HG02885 (cell line): ENCODE results near the gene KRT77.
"Not testable (repeated sequence)": the region's sequence is repeated elsewhere in the genome, so short reads cannot be mapped to it uniquely, and the experiment has no call there.

Experiments
- ATAC-seq: cut with Tn5 transposase; IDR thresholded peaks from one replicate; pipeline ENCODE4 v1.9.1; 2021; ENCODE audit warnings: mild to moderate bottlenecking; ENCODE audit not compliant: unreplicated experiment, poor library complexity

KRT77 gene

GRCh38 chr12:52726451-52726850, 23.1 kb upstream of the KRT77 start:
- no peak for ATAC-seq

DNA sequence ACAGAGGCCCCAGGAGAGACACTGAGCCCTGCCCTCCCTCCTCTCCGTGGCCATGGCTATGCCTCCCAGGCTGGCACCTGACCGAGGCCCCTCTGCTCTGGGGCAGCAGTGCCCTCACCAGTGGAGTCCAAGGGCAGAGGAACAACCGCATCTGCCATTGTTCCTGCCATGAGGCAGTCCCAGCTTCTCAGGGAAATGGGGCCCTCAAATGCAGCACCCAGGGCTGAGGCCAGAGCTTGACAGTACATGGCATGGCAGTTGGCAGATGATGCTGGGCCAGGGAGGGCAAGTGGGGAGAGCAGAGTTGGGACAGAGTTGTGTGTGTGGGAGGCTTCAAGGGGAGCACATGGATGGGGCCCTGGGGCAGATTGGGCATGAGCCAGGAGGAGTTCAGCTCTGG, 21.1 kb upstream of the KRT77 start:
- ATAC-seq = no peak

DNA sequence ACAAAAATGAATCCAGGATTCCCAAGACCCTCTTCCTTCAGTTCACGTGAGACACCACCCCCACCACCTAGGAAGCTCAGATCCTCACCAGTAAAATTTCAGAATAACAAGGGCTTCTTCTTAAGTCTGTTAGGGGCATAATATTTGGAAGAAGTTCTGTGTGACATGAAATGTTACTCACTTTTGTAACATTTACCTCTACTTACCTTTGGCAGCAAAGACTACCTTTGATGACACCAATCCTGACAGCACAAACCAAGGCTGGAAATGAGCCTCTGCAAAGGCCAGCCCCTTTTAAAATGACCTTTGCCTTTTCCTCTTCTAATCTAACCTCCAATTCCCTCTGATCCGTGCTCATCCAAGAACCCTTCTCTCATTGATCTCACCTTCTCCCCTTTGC, 19.4 kb upstream of the KRT77 start:
- no peak for ATAC-seq

DNA sequence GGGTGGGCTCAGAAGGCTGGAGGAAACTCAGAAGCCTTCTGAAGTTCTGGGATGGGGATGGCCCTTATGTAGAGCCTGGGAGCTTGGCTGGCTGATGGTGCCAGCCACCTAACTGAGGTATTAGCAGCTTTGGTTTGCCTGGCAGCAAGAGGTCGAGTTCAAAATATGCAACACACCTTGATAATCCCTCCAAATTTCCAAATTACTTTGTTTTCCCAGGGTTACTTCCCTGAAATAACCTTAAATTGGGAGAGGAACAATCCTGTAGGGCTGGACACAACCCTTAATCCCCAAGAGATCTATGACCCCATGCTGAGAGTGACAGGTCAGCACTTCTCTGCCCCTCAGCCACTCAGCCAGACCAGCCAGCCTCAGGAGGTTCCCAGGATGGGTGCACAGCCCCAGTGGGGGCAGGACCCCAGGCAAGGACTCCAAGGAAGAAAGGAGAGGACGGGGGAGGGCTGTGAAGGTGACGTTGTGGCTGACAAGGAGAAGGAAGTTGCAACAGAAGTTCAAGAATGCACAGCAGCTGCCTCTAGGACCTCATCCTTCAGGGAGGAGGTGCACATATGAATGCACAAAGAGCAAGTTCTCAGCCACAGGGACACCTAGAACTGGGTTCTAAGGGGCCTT, 18.6 kb upstream of the KRT77 start:
- no peak for ATAC-seq

DNA sequence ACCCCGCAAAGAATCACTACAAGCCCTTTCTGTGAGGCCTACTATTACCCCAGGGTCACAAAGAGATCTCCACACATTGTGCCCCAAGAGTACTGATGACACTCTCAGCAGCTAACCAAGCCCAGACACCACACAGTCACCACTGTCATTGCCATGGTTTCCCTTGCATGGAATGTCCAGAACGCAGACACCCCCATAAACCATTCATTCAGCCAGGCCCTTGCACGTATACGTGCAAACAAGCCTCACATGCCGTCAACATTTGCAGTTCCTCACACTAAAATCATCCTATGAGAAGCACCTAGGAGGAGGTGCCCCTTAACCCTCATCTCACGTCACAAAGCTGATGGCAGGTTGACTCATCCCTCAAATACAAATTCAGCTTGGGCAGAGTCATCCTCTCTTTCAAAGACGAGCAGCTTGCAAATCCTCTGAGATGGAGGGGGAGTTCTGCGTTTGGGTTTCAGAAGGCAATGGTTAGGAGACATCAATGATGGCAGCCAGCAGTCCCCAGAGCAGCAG, 17.1 kb upstream of the KRT77 start:
- ATAC-seq = no peak

- ATAC-seq = no peak
Measured at GRCh38 chr12:52716061-52716460, 12.7 kb upstream of the KRT77 start.

DNA sequence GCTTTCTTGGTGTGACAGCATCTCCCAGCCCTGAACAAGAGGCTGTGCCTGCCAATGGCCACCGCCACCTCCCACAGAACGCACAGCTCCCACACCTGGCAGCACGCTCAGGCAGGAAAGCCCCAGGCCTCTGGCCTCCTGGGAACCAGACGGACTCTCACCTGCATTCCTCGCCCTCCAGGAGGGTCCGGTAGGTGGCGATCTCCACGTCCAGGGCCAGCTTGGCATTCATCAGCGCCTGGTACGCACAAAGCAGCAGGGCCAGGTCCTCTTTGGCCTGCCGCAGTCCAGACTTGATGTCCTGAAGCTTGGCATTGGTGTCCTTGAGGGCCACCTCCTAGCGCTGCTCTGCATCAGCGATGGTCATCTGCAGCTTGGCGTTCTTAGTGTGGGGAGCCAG, 12.1 kb upstream of the KRT77 start:
- ATAC-seq = no peak

- ATAC-seq = no peak
Measured at GRCh38 chr12:52714887-52715281, 11.6 kb upstream of the KRT77 start.

GRCh38 chr12:52713960-52714886, 10.9 kb upstream of the KRT77 start:
- ATAC-seq = no peak

GRCh38 chr12:52712122-52712521, 8.8 kb upstream of the KRT77 start:
- not testable (repeated sequence) for ATAC-seq

DNA sequence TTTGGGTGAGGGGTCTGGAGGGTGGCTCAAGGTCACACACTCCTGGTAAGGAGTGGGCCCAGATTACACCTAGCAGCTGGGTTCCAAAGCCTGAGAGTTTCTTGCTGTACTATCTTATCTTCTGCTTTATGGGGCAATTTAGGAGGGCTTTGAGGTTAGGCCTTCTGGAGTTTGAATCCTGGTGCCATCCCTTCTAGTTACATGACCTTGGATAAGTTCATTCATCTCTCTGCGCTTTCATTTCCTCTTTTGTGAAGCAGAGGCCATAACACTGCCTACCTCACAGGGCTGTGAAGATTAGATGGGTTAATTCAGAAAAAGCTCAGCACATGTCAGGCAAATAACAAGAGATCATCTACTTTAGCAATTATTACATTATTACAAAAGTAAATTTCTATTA, 7.4 kb upstream of the KRT77 start:
- ATAC-seq = no peak

GRCh38 chr12:52708010-52708409, 4.7 kb upstream of the KRT77 start:
- ATAC-seq = no peak

DNA sequence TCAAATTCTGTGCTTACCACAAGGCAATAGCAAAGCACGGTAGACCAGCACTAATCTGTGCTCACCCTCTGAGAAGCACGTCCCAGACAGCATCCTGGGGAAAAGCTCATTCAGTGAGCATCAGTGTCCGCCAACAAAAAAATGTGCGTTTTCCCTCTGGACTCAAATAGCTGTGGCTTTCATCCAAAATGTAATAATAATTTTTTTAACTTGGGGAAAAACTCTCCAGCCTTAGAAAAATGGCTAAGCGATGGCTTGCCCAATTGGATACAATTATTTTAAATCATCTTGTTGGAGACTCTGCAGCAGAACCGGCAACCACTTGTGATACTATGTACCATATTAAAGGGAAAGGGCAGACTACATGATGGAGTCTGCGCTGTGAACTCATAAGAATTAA, 1.1 kb upstream of the KRT77 start:
- ATAC-seq = no peak

DNA sequence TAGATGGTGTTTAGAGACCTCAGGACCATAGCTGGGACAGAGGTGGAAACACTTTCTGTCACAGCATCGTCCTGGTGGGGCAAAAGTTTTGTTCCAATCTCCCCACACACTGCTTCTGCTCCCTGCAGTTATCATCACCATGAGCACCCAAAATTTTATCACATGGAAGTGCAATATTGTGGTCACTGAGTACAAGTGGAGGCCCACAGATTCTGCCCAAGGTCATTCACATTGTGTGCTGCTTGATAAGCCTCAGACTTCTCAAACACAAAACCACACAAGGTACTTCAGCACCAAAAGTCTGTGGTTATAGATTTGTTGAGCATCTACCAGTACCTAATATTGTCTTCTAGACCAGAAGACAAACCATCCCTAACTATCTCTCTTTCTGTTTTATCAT, 554 bp upstream of the KRT77 start:
- no peak for ATAC-seq

- ATAC-seq = no peak
Measured at GRCh38 chr12:52702338-52702737, 986 bp downstream of the KRT77 start.

DNA sequence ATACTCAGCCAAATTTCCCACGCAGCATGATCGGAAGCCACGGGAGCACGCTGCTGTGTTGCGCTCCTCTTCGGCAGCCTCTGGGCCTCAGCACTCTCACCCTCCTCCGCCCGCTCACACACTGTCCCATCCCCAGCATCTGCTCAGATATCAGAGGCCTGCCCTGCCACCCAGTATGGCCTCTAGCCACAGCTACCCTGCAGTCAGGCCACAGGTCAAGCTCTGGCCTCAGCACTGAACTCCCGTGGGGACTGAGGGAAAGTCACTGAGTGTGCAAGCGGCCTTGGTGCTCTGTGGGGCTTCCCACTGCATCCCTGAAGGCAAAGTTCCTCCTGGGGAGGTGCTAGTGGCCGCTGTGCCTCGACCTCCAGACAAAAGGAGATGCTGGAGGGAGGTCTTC, 2.0 kb downstream of the KRT77 start:
- ATAC-seq = no peak

DNA sequence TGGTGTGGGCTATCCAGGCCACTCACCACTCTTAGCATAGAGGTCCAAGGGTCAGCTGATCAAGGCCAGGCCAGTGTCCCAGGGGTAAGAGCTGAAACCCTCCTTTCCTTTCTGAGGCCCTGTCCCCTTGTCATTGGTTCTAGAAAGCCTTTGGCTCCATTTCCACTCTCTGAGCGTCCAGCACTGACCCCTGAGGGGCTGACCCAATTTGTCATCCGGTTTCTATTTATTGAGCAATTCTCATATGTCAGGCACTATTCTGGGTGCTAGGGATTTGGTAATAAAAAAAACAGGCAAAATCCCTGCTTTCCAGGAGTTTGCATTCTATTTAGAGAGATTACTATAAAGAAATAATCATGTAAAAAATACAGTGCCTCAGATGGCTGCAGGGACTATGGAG, 3.4 kb downstream of the KRT77 start:
- no peak for ATAC-seq

DNA sequence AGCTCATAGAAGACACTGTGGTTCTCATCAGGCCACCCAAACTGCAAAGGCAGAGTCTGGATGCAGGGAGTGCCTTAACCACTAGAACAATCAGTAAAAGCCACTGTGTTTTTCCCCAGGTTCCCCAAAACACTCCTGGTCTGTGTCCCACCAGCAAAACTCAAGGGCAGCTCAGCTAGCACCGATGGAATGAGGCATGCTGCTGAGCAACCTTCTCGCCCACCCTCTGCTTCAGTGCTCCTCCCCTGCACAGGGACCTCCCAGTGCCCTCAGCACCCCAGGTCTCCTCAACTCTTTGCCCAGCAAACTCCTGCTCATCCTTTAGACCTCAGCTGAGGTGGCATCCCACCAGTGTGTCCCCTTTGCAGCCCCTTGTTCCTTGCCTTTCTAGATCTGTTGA, 4.0 kb downstream of the KRT77 start:
- no peak for ATAC-seq

DNA sequence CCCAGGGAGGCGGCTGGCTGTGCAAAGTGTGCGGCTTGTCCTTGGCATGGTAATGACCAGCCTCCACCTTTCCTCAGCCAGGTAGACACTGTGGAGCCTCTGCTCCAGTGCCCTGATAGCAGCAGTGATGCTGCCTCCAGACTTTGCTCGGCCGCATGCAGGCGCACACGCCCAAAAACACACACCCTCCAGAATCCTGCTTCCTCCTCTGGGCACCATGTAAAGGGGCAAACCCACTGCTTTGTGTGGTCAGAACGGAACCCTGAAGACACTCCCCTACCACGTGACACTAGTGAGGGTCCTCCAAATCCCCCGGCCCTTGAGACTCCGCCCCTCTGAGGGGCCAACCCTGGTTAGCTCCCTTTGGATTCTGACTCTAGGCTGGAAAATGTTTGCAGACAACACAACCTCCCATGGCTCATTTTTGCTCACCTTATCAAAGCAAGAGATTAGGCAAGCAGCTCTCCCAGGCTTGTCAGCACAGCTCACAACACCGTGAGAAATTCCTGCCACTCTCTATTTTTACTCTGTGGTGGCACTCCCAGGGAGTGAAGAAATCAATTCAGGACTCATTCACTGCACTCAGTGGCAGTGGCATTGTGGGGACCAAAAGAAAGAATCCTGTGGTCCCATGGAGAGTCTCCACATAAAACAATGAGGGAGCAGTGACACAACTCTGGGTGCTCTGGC, 4.5 kb downstream of the KRT77 start:
- no peak for ATAC-seq

GRCh38 chr12:52697058-52697582, 6.2 kb downstream of the KRT77 start:
- no peak for ATAC-seq

- no peak for ATAC-seq
Measured at GRCh38 chr12:52696588-52696987, 6.7 kb downstream of the KRT77 start.
